ENCODE results near the gene OSBPL7.

- no peak for TF ChIP-seq CTCF (IDR thresholded peaks at IDR 0.05)
- TF ChIP-seq POLR2A (IDR thresholded peaks at IDR 0.05) = no peak
Observed at GRCh38 chr17:47855737-47856136, 34.1 kb upstream of the OSBPL7 start.

Data from body of pancreas (tissue), 4 donors.